Caco-2 (cell line): ENCODE results near the gene TM4SF20. TPM values are rescaled to one million over a fixed set of nuclear protein-coding genes. Genes with fewer than 3 reads are reported as not detected.
"Not testable (repeated sequence)": the region's sequence is repeated elsewhere in the genome, so short reads cannot be mapped to it uniquely, and the experiment has no call there.

Experiments
- BruUV-seq: library from RNA; stranded (reverse); fragments of 400-500 nt; replicated peaks from 2 replicates; lab custom pipeline; 2021; lab: Mats Ljungman, UMichigan
- CTCF ChIA-PET: fragments of 300-600 bp; sonication (Branson Sonifier 250); formaldehyde crosslinking; loops from one replicate; lab custom pipeline; 2022; ENCODE audit warnings: antibody characterized with exemption; lab: Charles Lee
- POLR2A ChIA-PET: fragments of 300-600 bp; sonication (Branson Sonifier 250); formaldehyde crosslinking; loops from one replicate; lab custom pipeline; 2022; ENCODE audit warnings: antibody characterized with exemption; lab: Charles Lee
- DNase-seq, 2 experiments: peaks; one replicate each; pipeline versions ENCODE4 v3.0.0 to v3.0.0-alpha.2; 2020 to 2022
- H3K27me3 ChIP-seq: replicated peaks from 2 replicates; pipeline ENCODE4 v1.6.0; 2011; ENCODE audit warnings: low read length; ENCODE audit not compliant: control insufficient read depth, insufficient read depth
- H3K36me3 ChIP-seq: 2 replicates; pipeline ENCODE4 v1.5.1; 2011; ENCODE audit warnings: low read length; ENCODE audit not compliant: control insufficient read depth, insufficient read depth
- H3K4me1 ChIP-seq: fragments of 250-450 bp; sonication (Bioruptor Pico); 2 replicates; pipeline ENCODE4 v1.5.1; 2020; ENCODE audit warnings: mild to moderate bottlenecking
- H3K4me3 ChIP-seq: 2 replicates; pipeline ENCODE4 v1.5.1; 2011; ENCODE audit warnings: low read depth, mild to moderate bottlenecking, control low read depth, low read length
- H3K9me3 ChIP-seq: fragments of 250-450 bp; sonication (Bioruptor Pico); 2 replicates; pipeline ENCODE4 v1.5.1; 2020; ENCODE audit warnings: mild to moderate bottlenecking, moderate library complexity
- H3K27ac Mint-ChIP-seq: one replicate; pipeline ENCODE4 v1.8.0; 2022; ENCODE audit warnings: mixed read lengths; ENCODE audit not compliant: unreplicated experiment
- H3K27me3 Mint-ChIP-seq: one replicate; pipeline ENCODE4 v1.8.0; 2022; ENCODE audit warnings: mixed read lengths; ENCODE audit not compliant: insufficient read depth, unreplicated experiment
- H3K36me3 Mint-ChIP-seq: one replicate; pipeline ENCODE4 v1.8.0; 2022; ENCODE audit warnings: mild to moderate bottlenecking, mixed read lengths; ENCODE audit not compliant: insufficient read depth, unreplicated experiment
- H3K4me1 Mint-ChIP-seq: one replicate; pipeline ENCODE4 v1.8.0; 2022; ENCODE audit warnings: low read depth, mixed read lengths; ENCODE audit not compliant: unreplicated experiment
- H3K4me3 Mint-ChIP-seq: one replicate; pipeline ENCODE4 v1.8.0; 2022; ENCODE audit warnings: mild to moderate bottlenecking, moderate library complexity, mixed read lengths; ENCODE audit not compliant: unreplicated experiment
- H3K9me3 Mint-ChIP-seq: one replicate; pipeline ENCODE4 v1.8.0; 2022; ENCODE audit warnings: mixed read lengths; ENCODE audit not compliant: unreplicated experiment
- CTCF ChIP-seq, 2 experiments: fragments of 200-600 bp in 1 of 2; IDR thresholded peaks; 1 replicate in 1 of 2; 2 replicates in 1 of 2; pipeline versions ENCODE4 v1.5.1 to v1.8.0; 2011 to 2022; ENCODE audit warnings: antibody characterized with exemption in 1 of 2, control low read depth in 1 of 2, inconsistent platforms in 1 of 2, low read depth in 1 of 2, low read length in 1 of 2, mild to moderate bottlenecking in 1 of 2, moderate library complexity in 1 of 2; ENCODE audit not compliant: insufficient read depth in 1 of 2, severe bottlenecking in 1 of 2, unreplicated experiment in 1 of 2
- intact Hi-C: fragments of 100-400 bp; cut with micrococcal nuclease; formaldehyde crosslinking; loops from one replicate; pipeline ENCODE4 v1.10.0; 2022; ENCODE audit not compliant: unreplicated experiment
- total RNA-seq: library from RNA; stranded (reverse); gene quantifications from 2 replicates; pipeline ENCODE4 v1.2.3, GENCODE V29; 2022

The TM4SF20 gene
- total RNA-seq, 1 experiment from 2014 or later: 0.20 TPM

- no peak overlapping the region for H3K4me3 ChIP-seq
- no peak overlapping the region for H3K27ac Mint-ChIP-seq
- no peak overlapping the region for H3K4me3 Mint-ChIP-seq
- no peak for TF ChIP-seq CTCF (IDR thresholded peaks at IDR 0.05; ENCODE audit: insufficient read depth in 1 of 2, low read depth in 1 of 2, low read length in 1 of 2, severe bottlenecking in 1 of 2, unreplicated experiment in 1 of 2)
- peaks cover 6% of the 10 kb centered on the region for H3K36me3 Mint-ChIP-seq
- no peaks in the 10 kb centered on the region for H3K27me3 Mint-ChIP-seq
- DNase-seq: no peak
- no TSS peak for BruUV-seq
- ChIA-PET CTCF (no interaction called here), POLR2A (no interaction called here)
- H3K27me3 ChIP-seq: no peaks in the 10 kb centered on the region
- intact Hi-C loops: no loop called here
- no peaks in the 10 kb centered on the region for H3K9me3 ChIP-seq
- H3K4me1 ChIP-seq: no peaks in the 10 kb centered on the region
- no peaks in the 10 kb centered on the region for H3K36me3 ChIP-seq
- H3K9me3 Mint-ChIP-seq: no peaks in the 10 kb centered on the region
- H3K4me1 Mint-ChIP-seq: no peaks in the 10 kb centered on the region
Measured at GRCh38 chr2:227366769-227367426, 12.2 kb downstream of the TM4SF20 start.

GRCh38 chr2:227365833-227366232, 13.3 kb downstream of the TM4SF20 start:
- Mint-ChIP-seq H3K9me3 (no peaks in the 10 kb centered on the region), H3K4me1 (no peaks in the 10 kb centered on the region), H3K4me3 (no peak overlapping the region), H3K27ac (no peak overlapping the region), H3K27me3 (no peaks in the 10 kb centered on the region), H3K36me3 (peaks cover 15% of the 10 kb centered on the region)
- intact Hi-C loops: no loop called here
- no peak overlapping the region for H3K4me3 ChIP-seq
- TF ChIP-seq CTCF (IDR thresholded peaks at IDR 0.05; ENCODE audit: insufficient read depth in 1 of 2, low read depth in 1 of 2, low read length in 1 of 2, severe bottlenecking in 1 of 2, unreplicated experiment in 1 of 2): no peak
- DNase-seq: no peak
- H3K27me3 ChIP-seq: no peaks in the 10 kb centered on the region
- H3K4me1 ChIP-seq: no peaks in the 10 kb centered on the region
- ChIA-PET CTCF (no interaction called here), POLR2A (no interaction called here)
- no TSS peak for BruUV-seq
- no peaks in the 10 kb centered on the region for H3K9me3 ChIP-seq
- no peaks in the 10 kb centered on the region for H3K36me3 ChIP-seq

- POLR2A ChIA-PET, H3K27ac Mint-ChIP-seq, H3K4me3 ChIP-seq, H3K9me3 Mint-ChIP-seq, intact Hi-C loops, DNase-seq, H3K27me3 ChIP-seq, BruUV-seq, H3K4me1 ChIP-seq, CTCF ChIA-PET, H3K27me3 Mint-ChIP-seq, H3K36me3 ChIP-seq, H3K9me3 ChIP-seq, H3K4me1 Mint-ChIP-seq, H3K4me3 Mint-ChIP-seq: not testable (repeated sequence)
- H3K36me3 Mint-ChIP-seq: peaks cover 22% of the 10 kb centered on the region
Measured at GRCh38 chr2:227364585-227365263, 14.4 kb downstream of the TM4SF20 start.
